HCT116 (cell line): ENCODE results near the gene KNDC1. TPM values are rescaled to one million over a fixed set of nuclear protein-coding genes. Genes with fewer than 3 reads are reported as not detected.

Experiments used
- ATAC-seq: fragments of 200-7000 bp; cut with Tn5 transposase; 2 replicates; pipeline ENCODE4 v1.9.1; 2020; ENCODE audit warnings: mild to moderate bottlenecking, moderate library complexity
- BruUV-seq: library from RNA; stranded (reverse); fragments of 400-500 nt; replicated peaks from 2 replicates; lab custom pipeline; 2021; lab: Mats Ljungman, UMichigan
- CTCF ChIA-PET: fragments of 300-600 bp; sonication (Branson Sonifier 250); formaldehyde crosslinking; loops from one replicate; lab custom pipeline; 2021; ENCODE audit warnings: antibody characterized with exemption; lab: Charles Lee
- POLR2A ChIA-PET: fragments of 300-600, 350-600 bp; sonication (Branson Sonifier 250); formaldehyde crosslinking; loops from one replicate; lab custom pipeline; 2021; ENCODE audit warnings: antibody characterized with exemption; lab: Charles Lee
- RAD21 ChIA-PET, 2 experiments: fragments of 300-600 bp; sonication (Branson Sonifier 250); formaldehyde crosslinking; loops; one replicate each; lab custom pipeline; 2023; ENCODE audit warnings: low total read pairs in 2 of 2; ENCODE audit not compliant: uncharacterized antibody in 2 of 2, unreplicated experiment in 2 of 2, low non-redundant PET in 1 of 2; lab: Charles Lee
- DNase-seq: peaks from one replicate; pipeline ENCODE4 v3.0.0-alpha.2; 2010; ENCODE audit warnings: low read depth, low spot score
- H2AFZ ChIP-seq: fragments of 200-600 bp; shearing (Covaris generic), sonication (generic); 2 replicates; pipeline ENCODE4 v1.6.1; 2017; ENCODE audit warnings: low read depth, mixed run types, mixed read lengths, antibody characterized with exemption, low read length; ENCODE audit not compliant: poor library complexity, severe bottlenecking
- H3K27ac ChIP-seq: 2 replicates; pipeline ENCODE4 v1.5.1; 2012; ENCODE audit warnings: low read depth, low read length
- H3K27me3 ChIP-seq: fragments of 200-600 bp; sonication (generic); 2 replicates; pipeline ENCODE4 v1.6.1; 2016; ENCODE audit warnings: mixed run types, low read length, mixed read lengths; ENCODE audit not compliant: insufficient read depth
- H3K36me3 ChIP-seq, 2 experiments: fragments of 200-500 bp in 1 of 2; fragments of 200-600 bp in 1 of 2; sonication (Bioruptor generic) in 1 of 2; sonication (generic) in 1 of 2; 2 replicates each; pipeline versions ENCODE4 v1.5.1 to v1.6.1; 2014 to 2016; ENCODE audit warnings: low read length in 2 of 2, inconsistent platforms in 1 of 2, mixed read lengths in 1 of 2, mixed run types in 1 of 2; ENCODE audit not compliant: insufficient read depth in 2 of 2, control insufficient read depth in 1 of 2
- H3K4me1 ChIP-seq, 2 experiments: fragments of 200-600 bp in 1 of 2; sonication (generic) in 1 of 2; 2 replicates each; pipeline versions ENCODE4 v1.5.1 to v1.6.1; 2012 to 2017; ENCODE audit warnings: low read length in 2 of 2, inconsistent platforms in 1 of 2, mild to moderate bottlenecking in 1 of 2, mixed read lengths in 1 of 2, mixed run types in 1 of 2, moderate library complexity in 1 of 2; ENCODE audit not compliant: insufficient read depth in 2 of 2, control insufficient read depth in 1 of 2
- H3K4me2 ChIP-seq: fragments of 200-600 bp; sonication (generic); 2 replicates; pipeline ENCODE4 v1.6.1; 2017; ENCODE audit warnings: mixed run types, low read length, mixed read lengths
- H3K4me3 ChIP-seq, 2 experiments: fragments of 200-600 bp in 1 of 2; sonication (generic) in 1 of 2; replicated peaks in 1 of 2; 2 replicates each; pipeline ENCODE4 v1.5.1; 2011 to 2016; ENCODE audit warnings: low read length in 2 of 2, control low read depth in 1 of 2, low read depth in 1 of 2, mild to moderate bottlenecking in 1 of 2, mixed read lengths in 1 of 2, mixed run types in 1 of 2
- H3K79me2 ChIP-seq: fragments of 200-600 bp; sonication (generic); 2 replicates; pipeline ENCODE4 v1.6.1; 2017; ENCODE audit warnings: mild to moderate bottlenecking, mixed run types, low read length, moderate library complexity, mixed read lengths; ENCODE audit not compliant: insufficient read depth
- H3K9ac ChIP-seq: fragments of 200-600 bp; sonication (generic); 2 replicates; pipeline ENCODE4 v1.6.1; 2016; ENCODE audit warnings: low read length, mixed read lengths
- H3K9me2 ChIP-seq: fragments of 200-600 bp; sonication (generic), shearing (Covaris generic); 2 replicates; pipeline ENCODE4 v1.6.1; 2017; ENCODE audit warnings: mixed run types, mild to moderate bottlenecking, moderate library complexity; ENCODE audit not compliant: insufficient read depth
- H3K9me3 ChIP-seq, 2 experiments: fragments of 200-500 bp in 1 of 2; fragments of 200-600 bp in 1 of 2; sonication (Bioruptor generic) in 1 of 2; sonication (generic) in 1 of 2; 2 replicates each; pipeline ENCODE4 v1.6.1; 2014 to 2017; ENCODE audit warnings: low read length in 2 of 2, mixed read lengths in 2 of 2, inconsistent platforms in 1 of 2, low read depth in 1 of 2, mild to moderate bottlenecking in 1 of 2, mixed run types in 1 of 2, moderate library complexity in 1 of 2; ENCODE audit not compliant: control insufficient read depth in 1 of 2, insufficient read depth in 1 of 2
- H4K20me1 ChIP-seq: fragments of 200-600 bp; sonication (generic), shearing (Covaris generic); 2 replicates; pipeline ENCODE4 v1.6.1; 2017; ENCODE audit warnings: mixed run types, mild to moderate bottlenecking, moderate library complexity; ENCODE audit not compliant: insufficient read depth
- EGR1 ChIP-seq: IDR thresholded peaks from 2 replicates; pipeline ENCODE4 v1.6.1; 2012; ENCODE audit warnings: low read depth
- EZH2phosphoT487 ChIP-seq: fragments of 200-600 bp; IDR thresholded peaks from 2 replicates; pipeline ENCODE4 v1.6.1; 2018; ENCODE audit warnings: antibody characterized with exemption, borderline replicate concordance
- FOSL1 ChIP-seq: IDR thresholded peaks from 2 replicates; pipeline ENCODE4 v1.6.1; 2012; ENCODE audit warnings: low read depth
- MAX ChIP-seq: IDR thresholded peaks from 2 replicates; pipeline ENCODE4 v1.6.1; 2012
- POLR2AphosphoS5 ChIP-seq: IDR thresholded peaks from 2 replicates; pipeline ENCODE4 v1.6.1; 2011; ENCODE audit warnings: mild to moderate bottlenecking, low read depth, low read length, moderate library complexity
- REST ChIP-seq: IDR thresholded peaks from 2 replicates; pipeline ENCODE4 v1.6.1; 2012; ENCODE audit warnings: low read depth
- ZFX ChIP-seq: fragments of 450-650 bp; IDR thresholded peaks from 2 replicates; pipeline ENCODE4 v1.6.1; 2017
- intact Hi-C: fragments of 100-400 bp; cut with micrococcal nuclease; formaldehyde crosslinking; loops from 2 replicates; pipeline ENCODE4 v1.10.0; 2022
- total RNA-seq: library from RNA; stranded (reverse); gene quantifications from one replicate; pipeline ENCODE4 v1.2.1, GENCODE V29; 2021; ENCODE audit not compliant: unreplicated experiment

Gene KNDC1
- total RNA-seq, 1 experiment from 2014 or later = 3.6 TPM

GRCh38 chr10:133248334-133248715, 88.3 kb downstream of the KNDC1 start (continued):
- TF ChIP-seq POLR2AphosphoS5 (no peak), EZH2phosphoT487 (no peak), FOSL1 (no peak)

- TF ChIP-seq MAX (no peak), REST (no peak), EGR1 (no peak), ZFX (no peak), EZH2phosphoT487 (no peak)
- TF ChIP-seq, all 23 proteins: peak for 0
- no peak overlapping the region for H3K9ac ChIP-seq
- BruUV-seq = no TSS peak
- H3K27ac ChIP-seq = no peak overlapping the region
- ATAC-seq (0 out of 2 replicates have a peak, but pooled peaks have one; percentile 28), DNase-seq (no peak)
- ChIA-PET CTCF (no interaction called here), RAD21 (no interaction called here), POLR2A (no interaction called here)
- no peaks in the 10 kb centered on the region for H3K9me3 ChIP-seq
- H2AFZ ChIP-seq = no peak overlapping the region
- H3K27me3 ChIP-seq = no peaks in the 10 kb centered on the region
- peaks cover 0 to 9% of the 10 kb centered on the region in 2 experiments; a peak in 1 of 4 replicates for H3K4me1 ChIP-seq
- no peaks in the 10 kb centered on the region for H3K79me2 ChIP-seq
- H4K20me1 ChIP-seq = no peaks in the 10 kb centered on the region
- intact Hi-C loops = no loop called here
- no peak overlapping the region for H3K4me2 ChIP-seq
- no peaks in the 10 kb centered on the region for H3K9me2 ChIP-seq
- H3K36me3 ChIP-seq = no peaks in the 10 kb centered on the region
- no peak overlapping the region for H3K4me3 ChIP-seq
Observed at GRCh38 chr10:133249094-133249780, 89.2 kb downstream of the KNDC1 start.
